PC-3 (cell line): Measurements from ENCODE around the gene ZNF277. TPM values are rescaled to one million over a fixed set of nuclear protein-coding genes. Genes with fewer than 3 reads are reported as not detected.

Experiments used
- ATAC-seq: fragments of 200-7000 bp; cut with Tn5 transposase; 2 replicates; pipeline ENCODE4 v1.9.1; 2020; ENCODE audit warnings: mild to moderate bottlenecking, moderate library complexity
- BruUV-seq: library from RNA; stranded (reverse); fragments of 400-500 nt; replicated peaks from 2 replicates; lab custom pipeline; 2021; lab: Mats Ljungman, UMichigan
- CTCF ChIA-PET: fragments of 300-600 bp; sonication (Branson Sonifier 250); formaldehyde crosslinking; loops from one replicate; lab custom pipeline; 2022; ENCODE audit warnings: antibody characterized with exemption; lab: Charles Lee
- POLR2A ChIA-PET: fragments of 300-600 bp; sonication (Branson Sonifier 250); formaldehyde crosslinking; loops from one replicate; lab custom pipeline; 2022; ENCODE audit warnings: antibody characterized with exemption; ENCODE audit not compliant: unreplicated experiment; lab: Charles Lee
- DNase-seq: peaks from one replicate; pipeline ENCODE4 v3.0.0-alpha.2; 2015
- H2AFZ ChIP-seq: fragments of 300-600 bp; sonication (generic); 2 replicates; pipeline ENCODE4 v1.6.0; 2016; ENCODE audit warnings: antibody characterized with exemption, low read length
- H3F3A ChIP-seq: fragments of 300-600 bp; sonication (generic); one replicate; pipeline ENCODE4 v1.6.0; 2017; ENCODE audit warnings: antibody characterized with exemption, low read length, control low read depth, mild to moderate bottlenecking; ENCODE audit not compliant: unreplicated experiment
- H3K27ac ChIP-seq: fragments of 300-600 bp; sonication (generic); 2 replicates; pipeline ENCODE4 v1.5.1; 2016; ENCODE audit warnings: mild to moderate bottlenecking, low read length
- H3K27me3 ChIP-seq: fragments of 300-600 bp; sonication (generic); 2 replicates; pipeline ENCODE4 v1.6.1; 2016; ENCODE audit warnings: low read length, mixed read lengths
- H3K36me3 ChIP-seq: fragments of 300-600 bp; sonication (generic); 2 replicates; pipeline ENCODE4 v1.6.1; 2016; ENCODE audit warnings: low read depth, mixed run types, low read length, mixed read lengths
- H3K4me1 ChIP-seq: fragments of 300-600 bp; sonication (generic); 2 replicates; pipeline ENCODE4 v1.5.1; 2016; ENCODE audit warnings: low read length; ENCODE audit not compliant: insufficient read depth
- H3K4me2 ChIP-seq: fragments of 300-600 bp; sonication (generic); 2 replicates; pipeline ENCODE4 v1.6.0; 2016; ENCODE audit warnings: low read length
- H3K4me3 ChIP-seq: fragments of 300-600 bp; sonication (generic); 2 replicates; pipeline ENCODE4 v1.5.1; 2016; ENCODE audit warnings: mild to moderate bottlenecking, low read length, mixed read lengths
- H3K79me2 ChIP-seq: fragments of 300-600 bp; sonication (generic); 2 replicates; pipeline ENCODE4 v1.6.1; 2017; ENCODE audit warnings: low read length, mixed read lengths
- H3K9ac ChIP-seq: fragments of 300-600 bp; sonication (generic); 2 replicates; pipeline ENCODE4 v1.6.0; 2016; ENCODE audit warnings: mild to moderate bottlenecking, low read length
- H3K9me2 ChIP-seq: fragments of 300-600 bp; sonication (generic); replicated peaks from 2 replicates; pipeline ENCODE4 v1.6.1; 2016; ENCODE audit warnings: mixed run types, low read length, mixed read lengths
- H3K9me3 ChIP-seq: fragments of 300-600 bp; sonication (generic); 2 replicates; pipeline ENCODE4 v1.6.1; 2016; ENCODE audit warnings: low read length, mixed read lengths
- H4K20me1 ChIP-seq: fragments of 300-600 bp; sonication (generic); 2 replicates; pipeline ENCODE4 v1.6.1; 2016; ENCODE audit warnings: low read length, mixed read lengths
- CTCF ChIP-seq: fragments of 300-600 bp; sonication (generic); conservative IDR thresholded peaks from 2 replicates; pipeline ENCODE4 v1.5.1; 2017; ENCODE audit warnings: antibody characterized with exemption, low read depth, mild to moderate bottlenecking, low read length
- EZH2 ChIP-seq: fragments of 300-600 bp; sonication (generic); IDR thresholded peaks from one replicate; pipeline ENCODE4 v1.6.1; 2017; ENCODE audit warnings: antibody characterized with exemption, mild to moderate bottlenecking, low read length; ENCODE audit not compliant: unreplicated experiment
- EZH2phosphoT487 ChIP-seq: fragments of 300-600 bp; sonication (generic); IDR thresholded peaks from 2 replicates; pipeline ENCODE4 v1.6.1; 2018; ENCODE audit warnings: mild to moderate bottlenecking, antibody characterized with exemption, low read length, borderline replicate concordance
- intact Hi-C: fragments of 100-400 bp; cut with micrococcal nuclease; formaldehyde crosslinking; loops from 2 replicates; pipeline ENCODE4 v1.9.0; 2023
- total RNA-seq: library from RNA; depleted of rRNA; stranded (reverse); fragments of >200 nt; gene quantifications from 2 replicates; pipeline ENCODE4 v1.2.3, GENCODE V29; 2014

Gene ZNF277
- total RNA-seq, 1 experiment from 2014 or later: 14.0 TPM

DNA sequence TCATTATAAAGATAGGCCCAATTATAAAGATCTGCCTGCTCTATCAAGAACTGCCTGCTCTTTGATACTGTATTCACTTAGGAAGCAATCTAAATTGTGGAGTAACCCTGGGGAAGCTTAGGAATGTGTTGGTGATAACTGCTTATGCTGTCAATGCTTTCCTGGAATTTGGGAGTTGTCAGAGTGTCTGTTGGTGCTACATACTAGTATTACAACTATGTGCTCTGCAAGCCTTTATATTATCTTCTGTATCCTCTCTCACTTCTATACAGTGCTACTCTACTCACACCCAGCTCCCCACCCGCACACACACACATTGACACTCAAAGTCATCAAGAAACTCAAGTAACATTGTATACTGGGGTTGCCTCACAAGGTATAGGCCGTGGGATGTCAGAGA is 6.1 kb downstream of the ZNF277 start:
- H3K4me2 ChIP-seq: no peak overlapping the region
- H3K27ac ChIP-seq: no peak overlapping the region
- H3K9ac ChIP-seq: no peak overlapping the region
- CTCF ChIA-PET: no interaction called here
- no peaks in the 10 kb centered on the region for H3F3A ChIP-seq
- H3K36me3 ChIP-seq: no peaks in the 10 kb centered on the region
- BruUV-seq: no TSS peak
- DNase-seq (no peak), ATAC-seq (no peak)
- intact Hi-C loops: no loop called here
- H3K4me3 ChIP-seq: no peak overlapping the region
- peaks cover 14% of the 10 kb centered on the region for H3K4me1 ChIP-seq
- POLR2A ChIA-PET: no interaction called here
- no peaks in the 10 kb centered on the region for H3K9me3 ChIP-seq
- no peaks in the 10 kb centered on the region for H3K9me2 ChIP-seq
- no peaks in the 10 kb centered on the region; the same call in 1 of the 2 replicates for H4K20me1 ChIP-seq
- TF ChIP-seq EZH2phosphoT487 (no peak), EZH2 (no peak), CTCF (no peak)
- no peak overlapping the region for H2AFZ ChIP-seq
- H3K27me3 ChIP-seq: no peaks in the 10 kb centered on the region
- peaks cover 75% of the 10 kb centered on the region for H3K79me2 ChIP-seq

DNA sequence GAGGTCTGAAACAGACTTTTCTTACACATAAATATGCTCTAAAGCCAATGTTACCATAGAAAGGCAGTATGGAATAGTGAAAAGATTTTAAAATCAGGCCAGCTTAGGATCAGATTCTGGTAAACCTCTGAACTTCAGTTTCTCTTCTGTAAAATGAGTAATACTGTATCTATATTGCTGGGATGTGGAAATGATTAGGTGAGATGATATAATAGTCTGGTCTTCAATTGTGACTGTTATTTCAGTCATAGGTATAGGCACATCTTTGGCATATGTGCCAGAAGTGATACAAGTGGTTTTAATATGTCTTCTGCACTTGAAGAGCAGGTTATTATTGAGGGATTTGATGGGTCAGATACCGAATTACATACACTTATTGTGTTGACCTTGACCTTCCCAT is 7.2 kb downstream of the ZNF277 start:
- H3K9me2 ChIP-seq: no peaks in the 10 kb centered on the region
- no peaks in the 10 kb centered on the region for H3K36me3 ChIP-seq
- H3K9me3 ChIP-seq: no peaks in the 10 kb centered on the region
- TF ChIP-seq CTCF (no peak), EZH2phosphoT487 (no peak), EZH2 (no peak)
- no peaks in the 10 kb centered on the region for H3F3A ChIP-seq
- no peak for ATAC-seq
- intact Hi-C loops: no loop called here
- no peak overlapping the region for H3K27ac ChIP-seq
- H3K27me3 ChIP-seq: no peaks in the 10 kb centered on the region
- ChIA-PET CTCF (no interaction called here), POLR2A (no interaction called here)
- H3K9ac ChIP-seq: no peak overlapping the region
- H3K4me1 ChIP-seq: peaks cover 10% of the 10 kb centered on the region
- no peak overlapping the region for H2AFZ ChIP-seq
- DNase-seq: no peak
- no peak overlapping the region for H3K4me3 ChIP-seq
- no peaks in the 10 kb centered on the region; the same call in 1 of the 2 replicates for H4K20me1 ChIP-seq
- no TSS peak for BruUV-seq
- peaks cover 64% of the 10 kb centered on the region for H3K79me2 ChIP-seq
- no peak overlapping the region for H3K4me2 ChIP-seq

GRCh38 chr7:112214268-112214667 is 7.8 kb downstream of the ZNF277 start:
- ATAC-seq: no peak
- Histone ChIP-seq H4K20me1 (no peaks in the 10 kb centered on the region; the same call in 1 of the 2 replicates), H3K9me3 (no peaks in the 10 kb centered on the region), H3K27me3 (no peaks in the 10 kb centered on the region), H3K4me1 (peaks cover 10% of the 10 kb centered on the region), H3K9ac (no peak overlapping the region), H3K36me3 (no peaks in the 10 kb centered on the region), H3K79me2 (peaks cover 59% of the 10 kb centered on the region), H3F3A (no peaks in the 10 kb centered on the region), H3K4me3 (no peak overlapping the region), H2AFZ (no peak overlapping the region), H3K27ac (no peak overlapping the region), H3K4me2 (no peak overlapping the region), H3K9me2 (no peaks in the 10 kb centered on the region)
- no TSS peak for BruUV-seq
- POLR2A ChIA-PET: no interaction called here
- DNase-seq: no peak
- CTCF ChIA-PET: no interaction called here
- TF ChIP-seq EZH2phosphoT487 (no peak), CTCF (no peak), EZH2 (no peak)
- intact Hi-C loops: no loop called here
